Epithelial cell of prostate (primary cell): ENCODE measurements around the gene UPF1.
"Not testable (repeated sequence)": the region's sequence is repeated elsewhere in the genome, so short reads cannot be mapped to it uniquely, and the experiment has no call there.

Source experiments
- DNase-seq: peaks from one replicate; pipeline ENCODE4 v3.0.0-alpha.2; 2011; ENCODE audit warnings: low read depth, low spot score
- H3K27ac ChIP-seq: fragments of 450-650 bp; 2 replicates; pipeline ENCODE4 v1.5.1; 2017; ENCODE audit warnings: mild to moderate bottlenecking

UPF1 gene

GRCh38 chr19:18798384-18799352, 33.1 kb upstream of the UPF1 start:
- no peak overlapping the region for H3K27ac ChIP-seq
- no peak for DNase-seq

- no peak overlapping the region for H3K27ac ChIP-seq
- DNase-seq = no peak
Observed at GRCh38 chr19:18799389-18799970, 32.3 kb upstream of the UPF1 start.

DNA sequence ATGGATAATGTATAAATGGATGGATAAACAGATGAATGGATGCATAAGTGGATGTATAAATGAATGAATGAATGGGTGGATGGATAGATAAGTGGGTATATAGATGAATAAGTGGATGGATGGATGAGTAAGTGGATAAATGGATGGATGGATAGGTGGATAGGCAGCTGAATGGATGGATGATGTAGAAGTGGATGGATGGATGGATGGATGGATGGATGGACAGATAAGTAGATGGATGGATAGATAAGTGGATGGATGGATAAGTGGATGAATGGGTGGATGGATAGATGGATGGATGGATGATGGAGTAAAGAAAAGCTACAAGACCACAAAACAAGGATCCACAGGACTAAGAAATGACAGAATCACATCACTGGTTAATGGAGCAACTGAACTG, 31.7 kb upstream of the UPF1 start:
- DNase-seq = no peak

DNA sequence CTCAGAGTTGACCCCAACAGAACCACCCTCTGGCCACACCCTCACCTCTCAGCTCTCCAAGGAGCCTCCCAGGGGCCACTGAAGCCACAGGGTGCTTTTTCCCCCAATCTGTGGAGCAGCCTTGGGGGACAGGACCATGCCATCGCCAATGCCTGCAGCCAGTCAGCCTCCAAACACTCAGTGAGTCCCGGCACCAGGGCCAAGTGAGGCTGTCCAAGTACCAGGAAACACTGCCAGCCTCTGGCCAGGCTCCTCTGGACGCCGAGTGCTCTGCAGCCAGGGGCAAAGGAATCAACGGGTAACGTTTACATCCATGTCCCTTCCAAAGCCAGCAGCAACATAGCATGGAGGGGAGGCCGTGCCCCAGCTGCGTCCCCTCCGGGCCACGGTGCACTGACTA, 31.1 kb upstream of the UPF1 start:
- H3K27ac ChIP-seq = no peak overlapping the region
- no peak for DNase-seq

More for the DNA sequence above, 31.7 kb upstream of the UPF1 start:
- H3K27ac ChIP-seq = no peak overlapping the region

DNA sequence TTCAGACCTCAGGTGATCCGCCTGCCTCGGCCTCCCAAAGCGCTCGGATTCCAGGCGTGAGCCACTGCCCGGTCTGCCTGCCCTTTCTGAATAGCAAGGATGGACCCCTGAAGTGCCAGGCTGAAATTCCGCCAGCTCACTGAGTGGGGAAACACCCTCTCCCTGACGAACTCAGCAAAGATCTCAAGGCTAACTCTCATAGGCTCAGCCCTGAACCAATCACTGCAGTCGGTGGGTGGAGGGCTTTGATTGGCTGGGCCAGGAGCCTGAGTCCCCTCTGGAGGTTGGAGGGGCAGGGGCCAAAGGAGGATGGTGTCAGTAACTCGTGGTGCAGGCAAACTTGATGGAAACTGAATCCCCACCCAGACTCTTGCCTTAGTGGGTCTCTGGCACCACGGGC, 29.4 kb upstream of the UPF1 start:
- no peak for DNase-seq
- H3K27ac ChIP-seq = no peak overlapping the region

GRCh38 chr19:18803550-18804138, 28.1 kb upstream of the UPF1 start:
- no peak for DNase-seq
- H3K27ac ChIP-seq = no peak overlapping the region

GRCh38 chr19:18804139-18804601, 27.6 kb upstream of the UPF1 start:
- no peak for DNase-seq
- H3K27ac ChIP-seq = no peak overlapping the region

- no peak for DNase-seq
- no peak overlapping the region for H3K27ac ChIP-seq
Observed at GRCh38 chr19:18804643-18805042, 27.1 kb upstream of the UPF1 start.

DNA sequence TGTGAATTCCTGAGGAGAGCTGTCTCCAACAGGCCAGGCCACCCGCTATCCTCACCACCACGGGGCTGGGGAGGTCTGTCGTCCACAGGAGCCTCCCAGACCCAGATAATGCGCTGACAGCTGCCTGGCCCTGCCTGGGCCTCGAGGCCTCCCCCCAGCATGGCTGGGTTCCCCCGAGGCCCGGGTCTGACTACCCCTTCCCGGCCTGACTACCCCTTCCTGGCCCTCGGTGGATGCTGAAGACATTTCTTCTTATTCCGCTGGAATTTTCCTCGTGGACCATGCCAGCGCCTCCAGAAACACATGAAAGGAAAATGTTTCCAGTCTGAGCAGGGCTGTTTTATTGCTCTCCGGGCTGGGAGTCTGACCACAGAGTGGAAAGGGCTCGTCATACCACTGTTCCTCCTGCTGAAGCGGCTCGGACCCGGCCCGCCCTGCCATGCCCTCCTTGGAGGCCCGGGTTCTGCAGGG, 23.9 kb upstream of the UPF1 start:
- no peak overlapping the region for H3K27ac ChIP-seq
- DNase-seq = no peak

- no peak overlapping the region for H3K27ac ChIP-seq
- DNase-seq = no peak
Observed at GRCh38 chr19:18809149-18809868, 22.4 kb upstream of the UPF1 start.

DNA sequence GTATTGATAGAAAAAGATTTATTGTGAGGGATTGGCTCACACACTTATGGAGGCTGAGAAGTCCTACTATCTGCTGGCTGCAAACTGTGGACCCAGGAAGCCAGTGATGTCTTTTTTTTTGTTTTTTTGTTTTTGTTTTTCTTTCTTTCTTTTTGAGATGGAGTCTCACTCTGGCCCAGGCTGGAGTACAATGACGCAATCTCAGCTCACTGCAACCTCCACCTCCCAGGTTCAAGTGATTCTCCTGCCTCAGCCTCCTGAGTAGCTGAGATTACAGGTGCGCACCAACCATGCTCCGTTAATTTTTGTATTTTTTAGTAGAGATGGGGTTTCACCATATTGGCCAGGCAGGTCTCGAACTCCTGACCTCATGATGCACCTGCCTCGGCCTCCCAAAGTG, 20.1 kb upstream of the UPF1 start:
- not testable (repeated sequence) for DNase-seq, H3K27ac ChIP-seq

DNA sequence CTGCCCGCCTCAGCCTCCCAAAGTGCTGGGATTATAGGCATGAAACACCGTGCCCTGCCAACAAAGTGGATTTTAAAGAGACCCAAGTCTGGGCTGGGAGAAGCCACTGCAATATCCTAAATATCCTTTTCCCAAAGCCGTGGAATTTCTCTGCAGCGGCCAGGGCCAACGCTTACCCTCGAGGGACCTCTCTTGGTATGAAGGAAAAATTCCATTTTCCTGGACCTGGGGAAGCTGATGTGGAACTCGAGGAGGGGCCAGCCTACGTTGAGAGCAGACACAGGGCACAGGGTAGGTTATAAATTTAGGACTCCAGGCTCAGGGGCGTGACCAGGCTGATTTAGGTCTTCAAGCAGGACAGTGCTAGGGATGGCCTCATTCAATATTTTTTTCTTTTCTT, 17.7 kb upstream of the UPF1 start:
- no peak overlapping the region for H3K27ac ChIP-seq
- DNase-seq = no peak

DNA sequence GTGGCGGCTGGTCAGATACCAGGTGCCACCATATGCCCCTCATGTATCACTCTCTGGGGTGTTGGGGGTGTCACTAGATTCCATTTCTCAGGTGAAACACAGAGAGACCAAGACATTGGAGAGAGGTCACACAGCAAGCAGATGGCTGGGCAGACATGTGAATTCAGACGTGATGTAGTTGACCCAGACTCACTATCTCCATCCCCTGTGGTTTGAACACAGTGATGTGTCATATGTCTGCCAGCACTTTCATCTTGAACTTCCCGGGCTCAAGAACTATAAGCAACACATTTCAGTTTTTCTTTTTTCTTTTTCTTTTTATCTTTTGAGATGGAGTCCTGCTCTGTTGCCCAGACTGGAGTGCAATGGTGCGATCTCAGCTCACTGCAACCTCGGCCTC, 16.1 kb upstream of the UPF1 start:
- DNase-seq = no peak
- no peak overlapping the region for H3K27ac ChIP-seq

DNA sequence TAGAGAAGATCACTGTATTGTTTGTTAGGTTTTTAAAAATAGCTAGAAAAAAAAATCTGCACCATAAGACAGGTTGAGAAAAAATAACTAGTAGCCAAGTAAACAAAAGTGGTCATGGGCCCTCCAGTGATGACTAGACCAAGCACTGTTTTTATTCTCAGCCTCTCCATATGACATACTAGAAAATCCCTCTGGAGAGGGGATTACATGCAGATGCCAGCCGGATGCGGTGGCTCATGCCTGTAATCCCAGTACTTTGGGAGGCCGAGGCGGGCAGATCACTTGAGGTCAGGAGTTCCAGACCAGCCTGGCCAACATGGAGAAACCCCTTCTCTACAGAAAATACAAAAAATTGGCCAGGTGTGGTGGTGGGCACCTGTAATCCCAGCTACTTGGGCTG, 15.1 kb upstream of the UPF1 start:
- DNase-seq, H3K27ac ChIP-seq: not testable (repeated sequence)

- no peak overlapping the region for H3K27ac ChIP-seq
- DNase-seq = no peak
Observed at GRCh38 chr19:18817574-18817973, 14.2 kb upstream of the UPF1 start.

- no peak overlapping the region for H3K27ac ChIP-seq
- no peak for DNase-seq
Observed at GRCh38 chr19:18828786-18829185, 3.0 kb upstream of the UPF1 start.

GRCh38 chr19:18830488-18830887, 1.3 kb upstream of the UPF1 start:
- no peak overlapping the region for H3K27ac ChIP-seq
- DNase-seq = no peak

DNA sequence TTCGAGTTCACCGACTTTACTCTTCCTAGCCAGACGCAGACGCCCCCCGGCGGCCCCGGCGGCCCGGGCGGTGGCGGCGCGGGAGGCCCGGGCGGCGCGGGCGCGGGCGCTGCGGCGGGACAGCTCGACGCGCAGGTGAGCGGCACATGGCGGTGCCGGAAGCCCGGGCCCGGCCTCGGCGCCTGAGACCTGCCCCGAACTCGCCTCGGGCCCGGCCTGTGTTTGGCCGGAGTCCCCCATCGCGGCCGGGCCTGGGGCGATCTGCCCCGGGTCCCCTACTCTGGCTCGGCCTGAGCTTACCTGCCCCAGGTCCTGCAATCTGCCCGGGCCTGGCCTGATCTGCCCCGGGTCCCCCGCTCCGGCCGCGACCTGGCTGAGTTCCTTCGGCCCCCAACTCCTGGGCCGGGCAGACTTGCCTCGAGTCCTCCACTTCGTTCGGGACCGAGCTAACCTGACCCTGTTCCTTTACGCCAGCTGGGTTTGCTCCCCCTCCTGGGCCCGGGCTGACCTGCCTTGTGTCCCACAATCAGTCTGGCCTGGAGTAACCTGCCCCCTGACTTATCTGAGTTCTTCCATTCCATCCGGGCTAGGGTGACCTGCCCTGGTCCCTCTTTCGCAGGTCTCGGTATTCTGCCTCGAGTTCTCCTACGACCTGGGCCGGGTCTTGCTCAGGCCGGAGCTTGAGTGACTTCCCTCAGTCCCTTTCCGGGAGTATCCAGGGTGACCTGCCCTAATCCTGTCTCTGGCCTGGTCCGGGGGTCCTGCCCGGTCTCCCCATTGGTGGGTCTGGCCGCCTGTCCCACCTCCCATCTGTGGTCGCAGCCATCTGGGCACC, 764 bp downstream of the UPF1 start:
- DNase-seq = no peak
- peak overlapping the region; percentile 68 for H3K27ac ChIP-seq

DNA sequence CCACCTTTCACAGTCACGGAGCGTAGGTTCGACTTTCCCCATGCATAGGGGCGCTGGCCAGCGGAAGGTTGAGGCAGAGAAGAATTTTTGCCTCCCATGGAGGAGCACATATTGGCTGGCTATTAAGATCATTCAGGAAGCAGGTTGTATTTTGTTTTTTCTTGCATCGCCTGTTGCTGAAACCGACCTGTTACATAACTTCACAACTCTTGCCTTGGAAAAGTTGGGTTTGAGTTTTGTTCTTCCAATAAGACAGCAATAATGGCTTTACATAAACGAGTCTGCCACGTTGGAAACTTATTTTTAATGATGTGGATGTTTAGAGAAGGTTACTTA, 1.4 kb downstream of the UPF1 start:
- H3K27ac ChIP-seq = peak overlapping the region; percentile 68
- DNase-seq = no peak
